GM18873 (cell line): Measurements from ENCODE around the gene PHF12.
A peak's percentile ranks its signal among the peaks of the same experiment; 100 is the strongest.

Experiments used
- ATAC-seq: cut with Tn5 transposase; IDR thresholded peaks from one replicate; pipeline ENCODE4 v1.9.1; 2021; ENCODE audit warnings: mild to moderate bottlenecking, moderate library complexity, moderate number of reproducible peaks; ENCODE audit not compliant: unreplicated experiment, low FRiP score

PHF12 gene

DNA sequence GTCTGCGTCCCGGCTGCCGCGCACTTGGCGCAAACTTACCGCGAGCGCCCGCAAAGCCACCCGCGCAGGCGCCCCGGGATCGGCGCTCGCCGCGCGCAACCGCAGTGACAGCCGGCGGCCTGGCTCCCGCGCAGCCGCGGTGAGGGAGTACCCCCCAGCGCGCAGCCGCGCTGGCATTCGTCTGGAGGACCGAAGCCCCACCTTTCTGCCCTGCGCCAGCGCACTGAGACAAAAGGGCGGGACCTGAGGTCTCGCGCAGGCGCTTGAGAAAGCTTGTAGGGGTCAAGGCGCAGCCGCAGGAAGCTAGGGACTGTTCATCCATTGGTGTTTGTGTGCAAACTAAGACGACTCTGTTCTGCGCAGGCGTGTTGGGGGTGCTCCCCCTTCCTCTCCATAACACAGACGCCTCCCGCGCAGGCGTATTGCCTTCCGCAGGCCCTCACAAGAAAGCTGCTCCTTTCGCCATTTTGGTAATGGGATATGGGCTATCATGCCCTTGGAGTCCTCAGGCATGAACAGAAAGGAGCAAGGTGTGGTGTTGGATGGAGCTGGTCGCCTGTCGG is at the start of gene PHF12:
Gene PHF12, minus strand, starts transcription at position 91 of the 563 bp plus-strand sequence. CDS start 558 bp downstream, outside the sequence.
- peak; percentile 57 for ATAC-seq

DNA sequence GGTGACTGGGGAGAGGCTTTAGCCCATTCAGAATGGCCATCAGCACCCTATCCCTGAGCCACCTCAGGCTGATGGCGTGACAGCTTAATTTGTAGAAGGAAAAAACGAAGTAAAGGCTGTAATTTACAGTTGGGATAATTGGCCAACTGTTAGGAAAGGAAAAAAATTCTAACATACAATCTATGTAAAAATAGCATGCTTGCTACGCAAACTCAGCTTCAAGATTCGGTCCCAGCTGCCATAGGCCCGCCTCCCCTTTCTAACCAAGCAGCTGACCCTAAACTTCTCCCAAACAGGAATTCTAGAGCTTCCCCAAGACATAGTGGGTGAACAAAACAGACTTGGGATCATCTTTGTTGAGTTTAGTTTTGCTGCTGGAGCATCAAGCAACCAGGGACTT is 49.7 kb upstream of the PHF12 start:
- no peak for ATAC-seq

DNA sequence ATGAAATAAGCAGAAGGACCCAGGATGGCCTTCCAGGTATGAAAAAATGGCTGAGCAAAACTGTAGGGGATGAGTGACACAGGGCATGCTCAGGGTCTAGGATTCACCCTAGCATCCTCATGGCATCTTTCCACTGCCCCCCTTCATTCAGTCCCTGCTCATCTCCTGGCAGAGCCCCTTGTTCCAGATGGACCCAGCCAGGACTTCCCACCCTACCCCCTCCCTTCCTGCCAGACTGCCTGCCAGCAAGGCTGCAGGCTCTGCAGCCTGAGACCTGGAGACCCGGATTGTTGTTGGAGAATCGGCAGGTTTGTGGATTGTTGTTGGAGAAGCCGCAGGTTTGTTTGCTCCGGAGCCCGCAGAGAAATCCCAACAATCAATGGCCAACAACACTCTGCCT is 47.9 kb upstream of the PHF12 start:
- no peak for ATAC-seq

DNA sequence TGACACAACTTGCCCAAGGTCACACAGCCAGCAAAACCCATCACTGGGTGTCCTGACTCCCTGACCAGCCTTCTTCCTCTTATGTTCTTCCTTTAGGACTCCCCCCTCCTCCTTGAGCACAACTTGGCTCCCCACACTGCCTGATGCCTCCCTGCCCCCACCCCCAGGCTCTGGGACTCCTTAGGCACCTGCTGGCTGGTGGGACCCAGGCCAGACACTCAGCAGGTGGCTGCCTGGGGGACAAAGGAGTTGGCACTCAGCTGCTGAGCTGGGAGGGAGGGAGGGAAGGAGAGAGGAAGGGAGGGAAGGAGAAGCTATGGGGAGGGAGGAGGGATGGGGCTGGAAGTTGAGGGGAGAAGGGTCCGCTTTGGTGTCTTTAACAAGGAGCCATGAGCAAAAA is 46.5 kb upstream of the PHF12 start:
- no peak for ATAC-seq

DNA sequence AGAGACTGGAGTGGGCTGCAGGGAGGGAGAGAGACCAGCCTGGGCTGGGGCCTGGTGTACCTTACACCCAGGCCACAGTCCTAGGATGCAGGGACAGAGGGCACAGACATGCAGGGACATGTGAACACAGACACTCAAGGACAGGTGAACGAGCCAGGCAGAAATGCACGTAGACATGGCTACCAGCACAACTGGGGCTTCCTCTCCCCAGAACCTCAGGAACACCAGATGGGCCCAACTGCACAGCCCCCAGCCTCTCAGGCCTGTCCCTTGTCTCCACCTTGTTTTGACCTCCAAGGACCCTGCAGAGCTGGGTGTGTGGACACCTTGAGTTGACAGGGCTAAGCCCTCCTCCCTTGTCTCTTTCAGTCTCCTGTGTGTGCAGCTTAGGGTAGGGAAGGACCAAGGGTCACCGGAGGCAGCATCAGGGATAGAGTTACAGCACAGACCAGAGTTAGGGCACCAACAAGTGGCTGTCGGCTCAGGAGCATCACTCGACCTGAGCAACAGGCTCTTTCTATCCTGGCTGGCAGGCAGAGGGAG is 45.3 kb upstream of the PHF12 start:
- ATAC-seq: no peak

DNA sequence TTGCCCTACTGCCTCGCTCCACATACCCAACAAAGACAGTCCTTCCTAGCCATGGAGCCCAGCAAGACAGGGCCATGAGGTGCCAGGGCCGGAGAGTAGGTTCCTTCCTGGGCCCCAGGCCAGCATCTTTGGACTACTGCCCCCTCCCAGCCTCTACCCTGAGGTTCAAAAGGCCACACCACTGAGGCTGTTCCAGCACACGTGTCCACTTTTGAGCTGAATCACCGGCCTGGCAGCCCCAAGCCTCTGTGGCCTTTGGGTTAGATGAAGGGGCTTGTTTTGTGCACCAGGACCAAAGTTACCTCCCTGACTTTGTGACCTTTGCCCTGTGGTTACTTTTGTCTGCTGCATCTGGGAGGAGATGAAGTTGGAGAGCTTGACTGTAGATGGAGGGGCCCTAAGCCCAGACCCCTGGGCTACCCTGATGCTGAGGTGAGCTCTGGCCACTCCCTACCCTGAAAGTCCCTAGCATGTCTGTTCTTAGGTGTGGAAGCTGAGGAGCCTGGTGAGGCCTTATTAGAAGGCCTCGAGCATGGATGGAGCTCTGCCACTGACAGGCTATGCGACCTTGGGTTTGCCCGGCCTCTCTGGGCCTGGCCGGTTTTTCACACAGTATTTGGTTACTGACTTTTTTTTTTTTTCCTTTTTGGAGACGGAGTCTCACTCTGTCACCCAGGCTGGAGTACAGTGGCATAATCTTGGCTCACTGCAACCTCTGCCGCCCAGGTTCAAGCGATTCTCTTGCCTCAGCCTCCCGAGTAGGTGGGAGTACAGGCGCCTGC is 42.5 kb upstream of the PHF12 start:
- ATAC-seq: no peak

DNA sequence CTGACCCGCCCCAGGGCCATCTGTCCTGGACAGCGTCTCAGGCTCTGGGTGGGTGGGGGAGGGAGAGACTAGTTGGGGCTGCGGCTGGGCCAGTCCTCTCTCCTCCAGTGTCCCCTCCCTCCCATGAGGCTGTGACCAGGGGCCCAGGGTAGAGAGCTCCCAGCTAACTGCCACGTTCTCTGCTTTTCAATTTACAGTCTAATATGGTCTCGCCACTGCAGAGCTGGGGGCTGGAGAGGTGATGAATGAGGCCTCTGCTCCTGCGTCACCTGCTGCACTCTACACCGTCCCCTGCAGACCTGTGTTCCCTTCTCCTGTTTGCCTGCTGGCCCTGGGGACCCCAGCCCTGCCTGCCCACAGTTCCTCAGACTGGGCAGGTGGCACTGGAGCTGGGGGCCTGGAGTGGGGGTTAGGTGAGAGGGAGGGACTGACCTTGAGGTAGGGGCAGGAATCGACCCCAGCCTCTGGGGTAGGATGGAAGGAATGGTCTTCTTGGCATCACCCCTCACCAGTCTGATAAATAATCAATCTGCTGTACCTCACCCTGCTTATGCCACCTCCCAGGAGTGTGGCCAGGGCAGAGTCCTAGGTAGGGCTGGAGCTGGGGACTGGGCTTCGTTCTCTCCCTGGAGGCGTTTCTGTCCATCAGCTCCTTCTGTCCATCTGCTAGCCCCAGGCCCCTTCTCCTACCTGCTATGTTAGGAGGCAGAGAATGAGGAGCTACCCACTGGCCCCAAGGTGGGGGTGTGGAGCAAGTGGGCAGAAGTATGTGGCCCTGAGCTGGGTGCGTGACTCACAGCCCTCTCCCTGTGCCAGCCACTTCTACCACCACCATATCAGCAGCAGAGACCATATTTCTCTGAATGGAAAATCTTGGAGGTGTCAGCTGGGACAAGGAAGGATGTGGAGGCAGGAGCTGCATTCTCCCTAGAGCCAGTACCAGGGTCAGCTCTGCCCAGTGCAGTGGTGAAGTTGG is 41.6 kb upstream of the PHF12 start:
- no peak for ATAC-seq

DNA sequence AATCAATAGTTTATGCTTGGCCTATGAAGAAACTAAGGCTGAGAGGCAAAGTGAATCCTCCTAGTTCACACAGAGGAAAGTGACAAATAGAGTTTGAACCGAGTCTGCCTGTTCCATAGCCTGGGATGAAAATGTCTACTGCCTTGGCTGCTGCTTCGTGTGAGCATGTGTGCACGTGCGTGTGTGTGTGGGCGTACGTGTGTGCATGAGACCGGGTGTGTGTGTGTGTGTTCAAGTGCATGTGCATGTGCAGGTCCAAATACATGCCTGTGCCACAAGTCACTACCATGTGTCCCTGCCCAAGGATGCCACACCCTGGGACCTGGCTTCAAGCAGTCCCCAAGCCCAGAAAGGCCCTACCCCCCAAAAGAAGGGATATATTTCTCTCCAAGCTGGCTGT is 40.9 kb upstream of the PHF12 start:
- no peak for ATAC-seq

DNA sequence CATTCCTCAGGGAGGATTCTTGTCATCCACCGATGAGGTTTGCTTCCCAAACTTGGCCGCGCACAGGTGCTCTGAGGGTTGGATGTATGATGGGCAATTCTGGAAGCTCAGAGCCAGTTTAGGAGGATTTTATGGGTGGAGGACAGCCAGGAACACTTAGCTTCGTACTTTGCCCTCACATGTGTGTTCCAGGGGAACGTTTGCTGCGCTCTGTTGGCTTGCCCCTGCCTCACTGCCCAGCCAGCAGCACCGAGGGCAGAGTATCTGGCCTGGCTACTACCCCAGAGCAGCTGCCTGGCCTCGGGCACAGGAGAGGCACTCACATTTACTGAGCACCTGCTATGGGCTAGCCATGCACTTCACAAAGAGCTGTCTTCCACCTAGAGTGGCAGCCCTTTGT is 40.5 kb upstream of the PHF12 start:
- ATAC-seq: no peak

DNA sequence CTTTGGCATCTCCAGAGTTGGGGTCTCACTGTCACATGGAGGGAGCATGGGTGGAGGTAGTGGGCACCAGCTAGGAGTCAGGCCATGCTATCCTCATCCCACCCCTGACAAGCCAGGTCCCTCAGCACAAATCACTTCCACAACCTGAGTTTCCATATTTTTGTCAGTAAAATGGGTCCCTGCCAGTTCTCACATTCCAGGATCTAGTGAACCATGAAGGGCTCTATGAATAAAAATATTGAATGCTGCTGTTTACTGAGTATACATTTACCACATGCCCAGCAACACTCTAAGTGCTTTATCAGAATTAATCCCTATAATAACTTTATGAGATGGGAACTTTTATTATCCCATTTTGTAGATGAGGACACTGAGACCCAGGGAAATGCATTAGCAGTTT is 37.7 kb upstream of the PHF12 start:
- no peak for ATAC-seq

DNA sequence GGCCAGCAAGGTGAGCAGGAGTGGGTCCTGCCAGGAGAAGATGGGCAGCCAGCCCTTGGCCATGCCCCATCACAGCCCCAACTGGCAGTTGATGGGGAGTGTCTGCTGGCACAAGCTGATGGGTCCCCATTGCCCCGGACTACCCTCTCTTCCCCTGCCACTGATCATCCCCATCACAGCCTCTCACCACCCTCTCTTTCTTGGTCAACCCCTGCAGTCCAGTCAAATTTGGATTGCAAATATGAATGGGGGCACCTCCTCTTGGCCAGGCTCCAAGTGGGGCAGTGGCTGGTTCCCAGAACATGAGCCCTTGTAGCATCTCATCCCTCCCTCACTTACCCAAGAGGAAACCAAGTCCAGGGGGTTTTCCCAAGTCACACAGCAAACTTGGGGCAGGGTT is 37.2 kb upstream of the PHF12 start:
- ATAC-seq: no peak

DNA sequence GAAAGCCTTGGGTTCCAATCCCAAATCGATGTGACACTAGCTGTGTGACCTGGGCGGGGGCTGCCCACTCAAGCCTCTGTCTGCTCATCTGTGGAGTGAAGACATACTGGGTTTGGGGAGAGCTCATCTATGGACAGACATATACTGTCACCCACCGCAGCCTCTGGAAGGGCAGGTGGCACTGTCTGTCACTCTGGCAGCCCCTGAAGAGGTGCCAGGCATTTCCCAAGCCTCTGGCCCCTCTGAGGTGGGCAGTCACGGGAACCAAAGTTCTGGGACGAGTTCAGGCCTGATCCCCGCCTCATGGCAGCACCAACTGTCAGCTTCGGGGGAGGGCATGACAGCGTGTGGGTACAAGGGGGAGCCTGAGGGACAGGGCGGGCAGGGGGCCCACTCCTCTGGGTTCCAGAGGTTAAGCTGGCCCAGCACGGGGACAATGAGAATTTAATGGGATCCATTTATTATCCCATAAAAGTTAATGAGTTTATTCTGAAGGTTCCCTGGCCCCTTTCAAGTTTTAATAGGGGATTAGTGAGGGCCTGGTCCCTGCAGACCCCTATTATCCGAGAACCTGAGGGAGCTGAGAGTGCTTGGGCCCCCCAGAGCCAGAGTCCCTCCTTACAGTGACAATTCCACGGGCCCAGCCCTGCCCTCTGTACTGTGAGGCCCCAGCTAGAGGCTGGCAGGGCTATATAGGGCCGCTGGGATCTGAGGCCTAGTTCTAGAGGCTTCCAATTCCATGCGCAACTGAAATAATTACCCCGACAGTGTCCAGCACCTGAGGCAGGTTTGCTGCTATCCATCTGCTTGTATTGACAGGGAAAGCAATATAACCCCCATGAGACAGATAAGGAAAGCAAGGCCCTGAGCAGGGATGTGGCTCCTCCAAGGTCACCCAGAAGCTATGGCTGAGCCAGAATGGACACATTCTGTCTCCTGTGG is 35.7 kb upstream of the PHF12 start:
- ATAC-seq: no peak

DNA sequence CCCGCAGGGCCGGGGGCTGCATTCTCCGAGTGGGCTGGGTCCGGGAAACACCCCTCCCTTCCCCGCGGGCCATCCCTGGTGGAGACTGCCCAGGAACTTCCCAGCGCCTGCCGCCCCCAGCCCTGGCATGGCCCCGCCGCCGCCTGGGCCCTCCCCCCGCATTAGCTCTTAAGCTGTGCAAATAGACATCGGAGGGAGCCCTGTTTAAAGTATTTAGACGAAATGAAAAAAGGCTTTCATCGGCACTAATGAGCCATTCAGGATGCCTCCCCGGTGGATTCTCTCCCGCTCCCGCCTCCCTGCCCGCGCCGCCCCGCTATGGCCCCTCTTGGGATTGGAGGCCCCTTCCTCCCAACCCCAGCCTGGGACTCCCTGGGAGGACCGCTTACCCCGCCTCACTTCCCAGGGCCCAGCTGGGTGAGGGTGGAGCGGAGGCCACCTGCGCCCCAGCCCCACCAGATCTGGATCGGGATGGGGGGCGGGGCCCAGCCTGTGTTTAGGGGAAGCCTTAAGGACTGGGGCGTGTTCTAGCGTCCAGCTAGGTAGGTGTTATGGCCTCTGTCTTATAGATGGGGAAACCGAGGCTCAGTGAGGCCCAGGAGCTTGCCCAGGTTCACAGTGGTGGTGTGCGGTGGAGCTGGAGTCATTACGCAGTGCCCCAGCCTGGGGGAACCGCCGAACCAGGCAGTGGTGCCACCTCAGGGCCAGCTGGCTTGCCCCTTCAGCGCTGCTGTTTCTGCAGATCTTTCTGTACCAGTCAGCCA is 34.8 kb upstream of the PHF12 start:
- ATAC-seq: no peak

DNA sequence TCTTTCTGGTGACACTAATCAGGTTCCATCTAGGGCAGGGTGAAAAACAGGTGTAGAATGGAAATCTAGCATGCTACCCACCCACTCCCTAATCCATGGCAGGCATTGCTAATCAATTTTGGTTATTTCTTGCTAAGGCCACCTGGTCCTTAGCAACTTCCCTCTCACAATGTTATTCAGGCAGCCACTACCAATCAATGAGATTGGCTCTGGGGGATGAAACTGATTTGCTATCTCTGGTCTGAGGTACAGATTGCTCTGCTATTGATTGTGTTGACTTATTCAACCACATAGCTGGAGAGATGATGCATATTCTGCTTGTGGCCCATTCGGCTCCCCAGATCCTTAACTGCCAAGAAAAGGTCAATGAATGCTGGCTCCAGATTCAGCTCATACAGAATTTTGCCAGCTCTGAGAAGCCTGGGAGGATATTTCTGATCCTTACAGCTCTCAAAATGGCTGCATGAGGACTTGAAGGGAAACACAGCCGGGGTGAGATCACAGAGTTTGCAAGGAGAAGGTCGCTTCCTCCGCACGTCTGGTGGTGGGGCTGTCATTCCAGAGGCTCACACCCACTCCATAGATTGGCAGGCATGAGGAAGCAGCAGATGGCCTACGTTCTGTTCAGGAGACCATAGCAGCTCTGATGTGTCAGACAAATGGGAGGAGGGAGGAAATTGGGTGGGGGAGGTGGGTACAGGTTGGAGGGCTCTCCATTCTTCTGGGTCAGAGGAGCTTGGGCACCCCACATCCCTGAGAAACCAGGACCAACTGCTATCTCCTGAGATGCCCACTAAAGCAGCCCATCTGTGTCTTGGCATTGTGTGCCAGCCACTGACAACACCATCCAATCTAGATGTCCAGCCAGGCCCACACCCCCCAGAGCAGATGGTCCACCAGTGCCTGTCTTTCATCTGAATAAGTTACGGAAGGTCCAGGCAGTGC is 32.2 kb upstream of the PHF12 start:
- no peak for ATAC-seq

DNA sequence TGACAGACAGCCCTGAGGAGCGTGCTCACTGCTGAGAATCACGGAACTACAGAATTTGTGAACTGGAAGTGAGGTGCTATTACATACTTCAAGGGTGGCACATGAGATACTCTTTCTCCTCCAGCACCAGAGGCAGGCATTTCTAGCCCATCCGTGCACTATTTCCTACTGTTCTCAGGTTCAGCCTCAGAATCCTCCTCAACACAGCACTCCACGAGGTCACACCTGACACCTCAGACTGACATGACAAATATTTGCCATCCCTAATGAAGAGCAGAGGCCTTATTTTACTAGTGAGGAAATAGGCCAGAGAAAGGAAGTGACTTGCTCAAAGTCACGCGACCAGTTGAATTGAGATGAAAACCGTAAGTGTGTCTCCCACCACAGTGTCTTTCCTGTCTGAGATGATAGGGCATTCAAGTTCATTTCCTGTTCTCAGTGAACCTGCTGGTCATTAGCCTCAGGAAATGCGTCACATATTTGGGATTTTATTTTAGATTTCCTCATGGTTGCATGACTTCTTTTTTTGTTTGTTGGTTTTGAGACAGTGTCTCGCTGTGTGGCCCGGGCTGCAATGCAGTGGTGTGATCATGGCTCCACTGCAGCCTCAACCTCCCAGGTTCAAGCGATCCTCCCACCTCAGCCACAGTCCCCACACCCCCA is 30.9 kb upstream of the PHF12 start:
- ATAC-seq: no peak

DNA sequence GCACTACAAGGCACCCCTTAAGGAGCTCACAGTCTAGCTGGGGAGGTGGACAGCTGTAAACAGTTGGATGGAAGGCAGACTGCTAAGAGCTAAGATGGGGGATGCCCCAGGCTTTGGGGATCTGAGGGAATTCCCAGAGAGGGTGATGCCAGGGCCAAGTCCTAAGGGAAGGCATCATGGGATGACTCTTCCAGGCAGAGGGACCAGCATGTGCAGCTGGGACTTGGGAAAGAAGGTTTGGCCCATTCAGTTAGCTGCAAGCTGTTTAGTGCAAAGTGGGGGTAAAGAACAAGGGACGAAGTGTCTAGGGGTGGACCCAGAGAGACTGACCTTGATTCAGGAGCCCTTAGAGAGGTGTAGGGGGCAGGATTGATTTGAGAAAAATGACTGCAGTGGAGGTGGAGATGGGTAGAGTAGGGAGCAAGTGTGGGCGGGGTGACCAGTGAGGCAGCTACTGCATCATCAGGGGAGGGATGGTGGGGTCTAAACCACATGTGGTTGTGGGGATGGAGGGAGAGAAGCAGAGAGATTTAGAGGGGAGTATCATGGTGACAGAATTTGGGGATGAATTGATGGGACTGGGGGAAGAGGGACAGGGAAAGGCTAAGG is 27.1 kb upstream of the PHF12 start:
- no peak for ATAC-seq
